NT2/D1 (cell line): ENCODE data around the gene RPP30.
A peak's percentile ranks its signal among the peaks of the same experiment; 100 is the strongest.

Experiments
- DNase-seq: peaks from one replicate; pipeline ENCODE4 v3.0.0-alpha.2; 2011; ENCODE audit warnings: low read depth, low spot score
- H3K27me3 ChIP-seq: 2 replicates; pipeline ENCODE4 v1.6.0; 2011; ENCODE audit warnings: mild to moderate bottlenecking; ENCODE audit not compliant: insufficient read length, insufficient read depth
- H3K36me3 ChIP-seq: 2 replicates; pipeline ENCODE4 v1.6.1; 2011; ENCODE audit warnings: mild to moderate bottlenecking, low read length, mixed read lengths; ENCODE audit not compliant: insufficient read depth, insufficient read length
- H3K4me1 ChIP-seq: 2 replicates; pipeline ENCODE4 v1.5.1; 2011; ENCODE audit not compliant: insufficient read depth, insufficient read length
- H3K4me3 ChIP-seq: 2 replicates; pipeline ENCODE4 v1.5.1; 2011; ENCODE audit warnings: low read depth; ENCODE audit not compliant: insufficient read length
- H3K9ac ChIP-seq: 2 replicates; pipeline ENCODE4 v1.6.0; 2011; ENCODE audit warnings: low read depth; ENCODE audit not compliant: insufficient read length
- H3K9me3 ChIP-seq: 2 replicates; pipeline ENCODE4 v1.5.1; 2011; ENCODE audit warnings: mild to moderate bottlenecking, low read length; ENCODE audit not compliant: insufficient read depth
- SUZ12 ChIP-seq: IDR thresholded peaks from 2 replicates; pipeline ENCODE4 v1.6.1; 2011; ENCODE audit not compliant: insufficient read length, insufficient read depth; ENCODE audit errors: extremely low read depth
- YY1 ChIP-seq: IDR thresholded peaks from 2 replicates; pipeline ENCODE4 v1.6.1; 2011; ENCODE audit not compliant: insufficient read length, insufficient read depth
- ZNF274 ChIP-seq: IDR thresholded peaks from 2 replicates; pipeline ENCODE4 v1.6.1; 2011; ENCODE audit warnings: mild to moderate bottlenecking, low read depth, low read length

Gene RPP30

DNA sequence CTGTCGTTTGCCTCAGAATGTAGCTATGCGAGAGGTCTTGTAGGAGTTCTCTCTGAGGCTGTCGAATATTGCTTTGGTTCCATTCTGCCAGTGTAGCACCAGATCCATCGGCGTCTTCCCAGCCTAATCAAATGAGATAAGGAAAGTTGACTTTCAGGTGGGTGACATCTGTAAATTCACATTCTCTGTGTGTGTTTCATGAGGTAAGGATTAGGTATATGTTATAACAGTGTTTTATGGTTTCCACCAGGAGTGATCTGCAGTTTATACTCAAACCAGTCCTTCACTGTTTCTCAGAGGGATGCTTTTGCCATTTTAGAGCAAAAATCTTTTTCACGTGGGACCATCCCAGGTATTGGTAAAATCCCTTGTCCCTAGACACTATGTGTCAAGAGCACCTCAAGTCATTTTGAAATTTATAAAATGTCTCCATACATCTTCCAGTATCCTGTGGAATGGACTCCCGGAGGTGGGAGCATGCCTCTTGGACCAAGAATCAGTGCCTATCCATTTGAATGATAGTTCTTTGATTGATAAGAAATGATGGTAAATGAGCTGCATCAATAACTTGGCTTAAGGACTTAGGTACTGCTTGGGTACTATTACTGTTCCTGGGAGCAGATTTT, 41.2 kb downstream of the RPP30 start:
- no peak for DNase-seq
- TF ChIP-seq ZNF274 (0 out of 2 replicates have a peak, but pooled peaks have one; percentile 29), SUZ12 (no peak)
- H3K4me3 ChIP-seq = no peak overlapping the region
- no peaks in the 10 kb centered on the region for H3K4me1 ChIP-seq
- no peak overlapping the region for H3K9ac ChIP-seq
- H3K36me3 ChIP-seq = peaks cover 43% of the 10 kb centered on the region
- no peaks in the 10 kb centered on the region for H3K27me3 ChIP-seq
- peaks cover 15% of the 10 kb centered on the region; the same call in 1 of the 2 replicates for H3K9me3 ChIP-seq

DNA sequence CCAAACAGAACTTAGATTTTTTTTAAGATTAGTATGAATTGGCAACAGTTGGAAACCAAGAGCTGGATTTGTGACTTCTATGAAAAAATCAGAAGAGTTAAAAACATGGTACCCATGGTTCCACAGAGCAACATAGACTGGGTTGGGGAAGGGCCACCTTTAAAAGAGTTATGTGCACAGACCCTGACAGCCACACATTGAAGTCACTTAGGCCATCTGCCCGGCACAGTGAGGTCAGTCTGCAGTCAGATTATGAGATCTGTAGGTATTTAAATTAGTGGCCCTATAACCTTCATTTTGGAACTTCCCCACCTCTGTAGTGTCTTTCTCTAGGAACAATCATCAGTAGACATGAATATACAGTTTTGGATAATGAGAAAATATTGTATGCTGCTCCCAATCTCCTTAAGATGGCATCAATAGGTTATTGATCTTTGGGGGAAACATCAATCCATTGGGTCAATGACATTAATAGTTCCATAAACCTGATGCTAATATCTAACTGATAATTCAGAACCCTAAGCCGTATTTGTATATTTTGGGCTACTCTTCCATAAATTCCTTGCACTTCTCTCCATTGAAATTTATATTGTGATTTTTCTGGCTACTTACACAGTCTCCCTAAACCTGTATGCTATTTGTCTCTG, 42.1 kb downstream of the RPP30 start:
- peaks cover 50% of the 10 kb centered on the region for H3K36me3 ChIP-seq
- no peaks in the 10 kb centered on the region for H3K4me1 ChIP-seq
- no peaks in the 10 kb centered on the region for H3K27me3 ChIP-seq
- no peak for DNase-seq
- no peak overlapping the region for H3K9ac ChIP-seq
- H3K9me3 ChIP-seq = peaks cover 21% of the 10 kb centered on the region
- TF ChIP-seq SUZ12 = no peak
- TF ChIP-seq ZNF274 = no peak
- TF ChIP-seq YY1 = no peak
- H3K4me3 ChIP-seq = no peak overlapping the region

DNA sequence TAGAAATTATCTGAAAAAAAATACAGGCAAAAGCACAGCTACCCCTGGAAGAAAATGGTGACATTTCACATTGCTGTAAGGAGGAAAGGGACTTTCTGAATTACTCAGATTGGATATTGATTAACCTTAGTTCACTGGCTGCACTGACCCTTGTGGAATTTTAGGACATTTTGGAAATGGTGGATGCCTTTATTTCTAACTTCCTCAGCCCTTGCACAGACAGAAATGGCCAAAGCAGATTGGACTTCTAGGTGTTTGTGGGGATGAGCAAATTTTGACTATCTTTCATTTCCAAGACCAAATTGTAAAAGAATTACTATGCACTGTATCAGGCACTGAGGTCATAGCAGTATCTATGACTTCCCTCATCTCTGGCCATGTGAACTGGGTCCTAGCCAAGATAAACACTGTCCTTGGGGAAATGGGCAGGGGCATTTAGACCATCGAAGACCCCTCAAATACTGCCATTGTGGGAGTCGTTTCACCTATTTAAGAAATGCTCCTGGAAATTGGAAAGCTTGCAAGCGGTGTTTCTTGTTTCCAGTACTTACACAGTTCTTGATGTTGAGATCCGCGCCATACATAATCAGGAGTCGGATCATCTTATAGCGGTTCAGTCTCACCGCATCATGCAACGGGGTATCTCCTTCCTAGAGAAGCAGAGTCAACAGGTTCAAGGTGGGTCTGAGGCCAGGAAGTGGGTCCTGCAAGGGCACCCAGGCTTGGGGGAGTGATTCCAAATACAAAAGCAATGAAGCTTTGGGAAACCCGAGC, 43.4 kb downstream of the RPP30 start:
- H3K9me3 ChIP-seq = peaks cover 21% of the 10 kb centered on the region
- no peaks in the 10 kb centered on the region for H3K27me3 ChIP-seq
- H3K4me3 ChIP-seq = no peak overlapping the region
- no peaks in the 10 kb centered on the region for H3K4me1 ChIP-seq
- TF ChIP-seq YY1 (no peak), SUZ12 (no peak), ZNF274 (no peak)
- no peak overlapping the region for H3K9ac ChIP-seq
- DNase-seq = no peak
- peaks cover 58% of the 10 kb centered on the region for H3K36me3 ChIP-seq

DNA sequence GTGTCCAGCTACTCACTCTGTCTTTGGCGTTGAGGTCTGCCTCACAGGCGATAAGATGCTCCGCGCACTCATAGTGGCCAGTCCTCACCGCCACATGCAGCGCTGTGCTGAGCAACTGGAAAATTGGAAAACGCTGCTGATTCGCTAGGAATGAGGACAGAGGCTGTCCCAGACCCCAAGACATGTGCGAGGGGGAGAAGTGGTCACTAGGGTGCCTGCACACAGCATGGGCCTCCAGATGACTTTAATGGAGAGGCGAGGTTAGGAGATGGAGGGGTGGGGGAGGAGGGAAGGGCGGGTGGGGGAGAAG, 43.9 kb downstream of the RPP30 start:
- no peak for DNase-seq
- no peak overlapping the region for H3K4me3 ChIP-seq
- H3K9me3 ChIP-seq = peaks cover 21% of the 10 kb centered on the region
- H3K4me1 ChIP-seq = no peaks in the 10 kb centered on the region
- no peak for TF ChIP-seq YY1
- TF ChIP-seq SUZ12 = no peak
- no peak for TF ChIP-seq ZNF274
- H3K36me3 ChIP-seq = peaks cover 59% of the 10 kb centered on the region
- H3K9ac ChIP-seq = no peak overlapping the region
- H3K27me3 ChIP-seq = no peaks in the 10 kb centered on the region

DNA sequence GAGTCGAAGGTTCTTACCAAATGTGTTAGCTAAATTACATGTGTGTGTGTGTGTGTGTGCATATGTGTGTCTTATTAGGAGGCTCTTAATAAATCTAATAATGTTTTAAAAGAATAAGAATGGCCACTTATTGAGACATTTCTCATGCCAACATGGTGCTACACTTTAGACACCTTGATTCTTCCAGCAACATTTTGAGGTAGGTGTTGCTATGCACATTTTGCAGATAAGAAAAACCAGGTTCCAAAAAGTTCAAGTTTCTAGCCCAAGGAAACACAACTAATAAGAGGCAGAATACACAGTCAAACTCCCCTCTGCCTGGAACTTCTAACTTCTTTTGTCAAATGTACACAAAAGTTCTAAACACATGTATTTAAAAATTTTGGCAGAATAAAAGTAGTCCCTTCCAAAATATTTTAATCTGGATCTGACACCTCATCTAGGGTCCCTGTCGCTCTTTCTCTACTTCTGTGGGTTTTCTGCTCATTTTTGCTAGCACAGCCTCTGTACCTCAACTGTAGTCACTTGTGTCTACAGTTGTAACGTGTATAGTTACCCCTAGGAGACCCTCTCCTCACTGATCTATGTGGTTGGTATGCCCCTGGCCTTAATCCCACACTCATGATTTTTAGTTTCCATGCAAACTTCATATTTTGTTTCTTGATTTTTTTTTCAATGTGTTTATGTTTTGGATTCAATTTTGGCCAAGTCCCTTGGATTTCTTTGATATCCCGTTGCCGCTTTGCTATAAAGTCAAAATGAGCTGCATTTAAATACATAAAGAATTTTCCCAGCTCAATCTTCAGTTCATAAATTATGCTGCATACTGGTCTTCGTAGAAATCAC, 44.8 kb downstream of the RPP30 start:
- peaks cover 21% of the 10 kb centered on the region for H3K9me3 ChIP-seq
- DNase-seq = no peak
- no peak overlapping the region for H3K9ac ChIP-seq
- no peak for TF ChIP-seq ZNF274
- no peak for TF ChIP-seq SUZ12
- TF ChIP-seq YY1 = no peak
- no peak overlapping the region for H3K4me3 ChIP-seq
- peaks cover 59% of the 10 kb centered on the region for H3K36me3 ChIP-seq
- no peaks in the 10 kb centered on the region for H3K27me3 ChIP-seq
- no peaks in the 10 kb centered on the region for H3K4me1 ChIP-seq

DNA sequence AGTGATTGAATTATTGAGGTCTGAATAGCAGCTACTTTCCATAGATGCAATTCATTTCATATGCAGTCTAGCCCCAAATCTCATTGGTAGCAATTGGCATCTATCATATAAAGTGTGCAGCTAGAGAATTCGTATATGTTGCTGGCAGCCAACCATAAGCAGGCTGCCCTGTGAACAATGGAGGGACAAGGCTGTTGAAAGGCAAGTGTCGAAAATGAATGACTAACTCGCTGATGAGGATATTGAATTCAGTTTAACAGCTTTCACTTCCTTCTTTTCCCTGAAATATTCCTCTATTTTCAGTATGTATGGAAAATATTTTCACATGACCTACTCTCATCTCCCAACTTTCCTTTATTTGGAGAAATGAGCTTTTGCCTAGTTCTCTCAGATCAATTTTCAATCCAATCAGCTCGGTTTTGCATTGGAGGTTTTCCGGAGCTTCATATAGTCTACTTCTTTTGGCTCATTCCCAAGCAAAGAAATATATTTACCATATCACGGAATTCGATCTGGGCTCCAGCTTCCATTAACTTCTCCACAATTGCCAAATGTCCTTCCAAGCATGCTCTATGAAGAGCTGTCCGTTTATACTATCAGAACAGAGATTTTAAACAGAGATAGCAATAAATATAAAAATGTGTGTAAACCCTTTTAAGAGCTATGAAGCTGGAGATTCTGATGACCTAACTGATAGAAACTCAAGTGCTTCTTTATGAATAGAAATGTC, 45.6 kb downstream of the RPP30 start:
- no peak for DNase-seq

More for the DNA sequence above, 45.6 kb downstream of the RPP30 start:
- TF ChIP-seq SUZ12 (no peak), YY1 (no peak), ZNF274 (no peak)
- H3K4me1 ChIP-seq = no peaks in the 10 kb centered on the region
- H3K4me3 ChIP-seq = no peak overlapping the region
- peaks cover 59% of the 10 kb centered on the region for H3K36me3 ChIP-seq
- H3K9me3 ChIP-seq = peaks cover 27% of the 10 kb centered on the region
- no peak overlapping the region for H3K9ac ChIP-seq
- no peaks in the 10 kb centered on the region for H3K27me3 ChIP-seq
